Measurements from ENCODE around the gene GPR161. TPM values are rescaled to one million over a fixed set of nuclear protein-coding genes. Genes with fewer than 3 reads are reported as not detected.

The GPR161 gene
- total RNA-seq, 1 donor from 2014 or later, result 0.41 TPM

DNA sequence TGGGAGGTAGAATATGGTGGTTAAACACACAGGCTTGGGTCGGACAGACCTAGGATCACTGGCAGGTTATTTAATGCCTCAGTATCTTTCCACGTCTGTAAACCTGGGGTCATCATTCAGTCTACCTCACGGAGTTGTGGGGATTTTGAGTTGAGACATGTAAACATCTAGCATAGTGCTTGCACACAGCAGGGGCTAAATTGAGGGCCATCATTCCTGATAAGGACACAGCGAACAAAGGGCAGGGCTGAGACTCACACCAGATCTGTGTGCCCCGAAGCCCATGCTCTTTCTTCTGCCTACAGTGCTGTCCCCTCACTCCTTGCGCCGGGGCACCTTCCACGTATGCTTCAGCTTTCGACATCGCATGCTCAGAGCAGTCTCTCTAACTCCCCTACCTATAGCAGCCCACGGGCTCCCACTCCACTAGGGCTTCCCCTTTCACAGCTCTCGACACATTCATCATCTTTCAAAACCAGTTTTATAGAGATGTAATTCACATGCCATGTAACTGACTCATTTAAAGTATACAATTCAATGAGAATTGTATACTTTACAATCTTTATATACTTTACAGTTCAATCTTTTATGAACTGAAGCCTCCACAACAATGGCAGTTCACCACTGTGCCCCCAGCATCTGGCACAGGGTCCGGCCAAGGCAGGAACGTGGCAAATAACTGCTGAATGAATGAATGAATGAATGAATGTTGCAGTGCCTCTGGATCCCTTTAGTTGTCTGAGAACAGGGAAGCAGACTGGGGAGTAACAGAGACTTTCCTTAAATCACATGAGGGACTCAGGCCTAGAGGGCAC lies 48.0 kb downstream of the GPR161 start:
- DNase-seq (ENCODE audit: low spot score), result no peak
- Mint-ChIP-seq H3K4me1 (ENCODE audit: low read depth) (peaks cover 6% of the 10 kb centered on the region), H3K9me3 (no peaks in the 10 kb centered on the region), H3K27ac (no peak overlapping the region), H3K27me3 (ENCODE audit: insufficient read depth) (peaks cover 10% of the 10 kb centered on the region), H3K36me3 (ENCODE audit: low read depth) (no peaks in the 10 kb centered on the region), H3K4me3 (no peak overlapping the region)
- intact Hi-C loops (cut with micrococcal nuclease), result loop anchor here (10.0 kb wide), 1 partner anchor 194 kb away; no protein-coding TSS in a partner anchor

DNA sequence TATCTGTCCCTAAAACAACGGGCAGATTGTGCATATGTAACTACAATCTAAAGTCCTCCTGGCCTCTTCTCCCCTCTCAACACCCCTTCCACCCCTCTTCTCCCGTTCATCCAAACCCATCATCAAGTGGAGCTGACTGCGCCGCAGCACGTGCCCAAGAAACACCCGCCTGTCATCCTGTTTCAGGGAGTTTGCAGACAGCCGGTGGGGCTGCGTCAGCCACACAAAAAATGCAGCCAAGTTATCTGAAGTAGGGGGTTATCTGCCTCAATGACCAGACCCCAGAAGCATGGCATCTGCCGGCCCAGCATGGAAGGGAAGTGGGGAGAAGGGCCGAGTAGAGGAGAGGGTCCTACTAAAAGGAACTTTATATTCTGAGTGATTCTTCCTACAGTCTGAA lies 49.0 kb downstream of the GPR161 start:
- DNase-seq (ENCODE audit: low spot score), result no peak
- peaks cover 6% of the 10 kb centered on the region for H3K4me1 Mint-ChIP-seq (ENCODE audit: low read depth)
- peaks cover 10% of the 10 kb centered on the region for H3K27me3 Mint-ChIP-seq (ENCODE audit: insufficient read depth)
- H3K9me3 Mint-ChIP-seq, result no peaks in the 10 kb centered on the region
- no peaks in the 10 kb centered on the region for H3K36me3 Mint-ChIP-seq (ENCODE audit: low read depth)
- intact Hi-C loops (cut with micrococcal nuclease), result loop anchor here (10.0 kb wide), 1 partner anchor 193 kb away; no protein-coding TSS in a partner anchor
- H3K27ac Mint-ChIP-seq, result no peak overlapping the region
- no peak overlapping the region for H3K4me3 Mint-ChIP-seq

DNA sequence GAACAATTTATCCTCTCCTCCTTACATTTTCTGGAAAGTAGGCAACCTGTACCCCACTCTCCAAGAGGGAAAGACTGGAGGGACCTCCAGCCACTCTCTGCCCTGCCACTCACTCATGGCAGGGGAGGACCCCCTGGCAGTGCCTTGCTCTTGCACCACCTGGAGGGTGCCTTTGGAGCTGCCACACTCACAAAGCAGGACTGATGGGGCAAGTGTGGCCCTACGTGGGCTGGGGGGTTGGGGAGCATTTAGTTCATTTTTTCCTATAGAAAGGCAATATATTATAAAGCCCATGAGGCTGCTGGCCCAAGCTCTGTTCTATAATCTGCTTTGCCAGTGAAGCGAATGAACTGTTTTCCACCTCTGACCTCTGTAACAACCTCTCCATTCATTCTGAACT lies 50.3 kb downstream of the GPR161 start:
- no peak for DNase-seq (ENCODE audit: low spot score)
- peaks cover 8% of the 10 kb centered on the region for H3K27me3 Mint-ChIP-seq (ENCODE audit: insufficient read depth)
- H3K27ac Mint-ChIP-seq, result no peak overlapping the region
- no peaks in the 10 kb centered on the region for H3K9me3 Mint-ChIP-seq
- intact Hi-C loops (cut with micrococcal nuclease), result loop anchor here (10.0 kb wide), 1 partner anchor 192 kb away; no protein-coding TSS in a partner anchor
- no peaks in the 10 kb centered on the region for H3K36me3 Mint-ChIP-seq (ENCODE audit: low read depth)
- H3K4me1 Mint-ChIP-seq (ENCODE audit: low read depth), result peaks cover 13% of the 10 kb centered on the region
- H3K4me3 Mint-ChIP-seq, result no peak overlapping the region

DNA sequence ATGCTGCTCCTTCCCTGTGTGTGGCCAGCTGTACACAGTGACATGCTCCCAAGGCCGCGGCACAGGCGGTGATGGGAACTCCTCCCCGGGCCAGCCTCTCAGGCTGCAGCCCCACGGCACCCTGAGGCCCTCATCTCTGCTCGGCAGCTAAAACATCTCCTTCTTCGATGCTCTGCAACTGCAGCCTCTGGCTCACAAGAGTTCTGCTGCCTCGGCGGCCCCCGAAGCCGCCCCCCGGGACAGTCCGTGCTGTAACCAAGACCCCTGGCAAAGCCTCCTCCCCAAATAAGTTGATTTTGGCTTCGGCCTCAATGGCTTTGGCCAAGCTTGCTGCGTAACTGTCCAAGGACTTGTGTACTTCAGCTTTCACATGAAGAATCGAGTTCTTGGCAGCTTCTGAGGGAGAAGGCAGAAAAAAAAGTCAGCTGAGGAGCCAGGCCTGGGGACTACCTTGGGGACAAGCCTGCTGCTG lies 51.3 kb downstream of the GPR161 start:
- Mint-ChIP-seq H3K4me3 (no peak overlapping the region), H3K36me3 (ENCODE audit: low read depth) (no peaks in the 10 kb centered on the region), H3K27ac (no peak overlapping the region), H3K27me3 (ENCODE audit: insufficient read depth) (peaks cover 5% of the 10 kb centered on the region), H3K9me3 (no peaks in the 10 kb centered on the region), H3K4me1 (ENCODE audit: low read depth) (peaks cover 13% of the 10 kb centered on the region)
- DNase-seq (ENCODE audit: low spot score), result no peak
- intact Hi-C loops (cut with micrococcal nuclease), result loop anchor here (2.0 to 10.0 kb wide), 2 partner anchors 59 to 191 kb away; no protein-coding TSS in a partner anchor

DNA sequence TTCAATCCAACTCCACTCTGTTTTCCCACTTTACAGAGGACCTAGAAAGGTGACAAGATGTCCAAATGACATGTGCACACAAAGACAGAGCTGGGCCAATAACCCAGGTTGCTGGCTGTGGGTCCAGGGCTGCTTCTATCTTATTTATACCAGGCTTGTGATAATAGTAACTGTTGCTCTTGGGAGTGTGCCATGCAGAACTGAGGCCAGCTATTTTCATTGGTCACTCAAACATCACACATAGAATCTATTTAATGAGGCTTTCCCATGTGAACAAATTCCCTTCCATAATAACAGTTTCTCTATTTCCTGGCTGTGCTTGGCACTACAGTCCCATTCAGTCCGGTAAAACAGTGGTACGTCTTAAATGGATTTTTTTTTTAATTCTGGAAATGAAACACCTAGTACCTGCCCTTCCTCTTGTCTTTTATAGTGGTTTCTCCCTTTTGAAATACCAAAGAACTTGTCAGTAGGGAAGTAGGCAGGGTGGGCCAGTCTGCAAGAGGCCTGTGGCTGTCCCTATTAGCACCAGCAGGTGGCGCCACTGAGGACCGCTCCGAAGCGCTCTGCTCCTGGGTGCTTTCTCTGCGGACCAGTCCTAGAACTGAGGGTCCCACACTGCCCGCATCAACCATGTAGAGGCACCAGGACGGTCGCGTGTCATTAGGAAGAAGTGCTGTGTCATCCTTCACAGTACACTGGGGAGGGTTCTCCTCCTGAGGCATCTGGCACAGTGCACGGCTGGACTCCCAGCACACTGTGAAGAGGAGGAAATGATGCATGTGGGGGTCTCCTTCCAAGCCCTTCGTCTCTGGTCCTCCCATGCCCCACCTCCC lies 52.1 kb downstream of the GPR161 start:
- Mint-ChIP-seq H3K27ac (no peak overlapping the region), H3K36me3 (ENCODE audit: low read depth) (no peaks in the 10 kb centered on the region), H3K4me1 (ENCODE audit: low read depth) (peaks cover 13% of the 10 kb centered on the region), H3K9me3 (no peaks in the 10 kb centered on the region), H3K27me3 (ENCODE audit: insufficient read depth) (peaks cover 5% of the 10 kb centered on the region), H3K4me3 (no peak overlapping the region)
- intact Hi-C loops (cut with micrococcal nuclease), result loop anchor here (1.0 to 10.0 kb wide), 3 partner anchors 60 to 238 kb away; no protein-coding TSS in a partner anchor
- DNase-seq (ENCODE audit: low spot score), result peak; percentile 33

DNA sequence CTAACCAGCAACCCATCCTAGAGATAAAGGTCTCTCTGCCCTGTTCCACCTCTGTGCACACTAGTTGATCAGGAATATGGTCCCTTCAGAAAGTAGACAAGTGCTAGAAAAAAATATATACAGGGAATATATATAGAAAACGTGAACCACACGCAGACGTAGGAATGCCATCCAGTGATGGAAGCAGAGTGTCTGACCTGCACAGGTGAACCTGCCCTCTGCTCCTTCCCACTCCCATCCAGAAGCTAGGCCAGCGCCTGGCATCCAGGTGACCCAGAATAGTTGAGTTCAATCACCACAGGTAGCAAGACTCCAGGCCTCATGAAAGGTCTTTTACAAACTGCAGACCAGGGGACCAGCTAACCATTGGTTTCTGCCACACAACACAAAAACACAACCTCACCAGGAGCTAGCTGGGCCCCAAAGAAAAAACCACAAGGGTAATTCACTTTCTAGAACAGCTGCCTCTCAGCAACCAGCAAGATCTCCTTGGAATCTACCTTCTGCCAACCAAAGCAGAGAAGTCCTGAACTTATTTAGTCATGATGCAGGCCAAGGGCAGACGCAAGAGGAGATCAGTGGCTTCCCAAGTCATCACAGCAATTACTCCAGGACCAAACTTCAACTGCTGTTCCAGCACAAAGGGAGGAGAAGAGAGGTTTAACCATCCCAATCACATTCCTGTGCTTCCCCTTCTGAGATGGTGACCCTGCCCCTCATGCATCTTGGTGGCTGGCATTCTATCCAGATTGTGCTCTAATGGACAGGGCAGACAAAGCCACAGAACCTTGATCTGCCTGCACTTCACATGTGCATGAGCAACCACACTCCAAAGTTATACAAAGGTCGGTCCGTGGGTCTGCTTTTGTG lies 53.0 kb downstream of the GPR161 start:
- peaks cover 5% of the 10 kb centered on the region for H3K27me3 Mint-ChIP-seq (ENCODE audit: insufficient read depth)
- H3K36me3 Mint-ChIP-seq (ENCODE audit: low read depth), result no peaks in the 10 kb centered on the region
- DNase-seq (ENCODE audit: low spot score), result no peak
- no peak overlapping the region for H3K27ac Mint-ChIP-seq
- H3K9me3 Mint-ChIP-seq, result no peaks in the 10 kb centered on the region
- H3K4me3 Mint-ChIP-seq, result no peak overlapping the region
- H3K4me1 Mint-ChIP-seq (ENCODE audit: low read depth), result peaks cover 13% of the 10 kb centered on the region
- intact Hi-C loops (cut with micrococcal nuclease), result loop anchor here (1.0 to 10.0 kb wide), 4 partner anchors 61 to 369 kb away; no protein-coding TSS in a partner anchor

DNA sequence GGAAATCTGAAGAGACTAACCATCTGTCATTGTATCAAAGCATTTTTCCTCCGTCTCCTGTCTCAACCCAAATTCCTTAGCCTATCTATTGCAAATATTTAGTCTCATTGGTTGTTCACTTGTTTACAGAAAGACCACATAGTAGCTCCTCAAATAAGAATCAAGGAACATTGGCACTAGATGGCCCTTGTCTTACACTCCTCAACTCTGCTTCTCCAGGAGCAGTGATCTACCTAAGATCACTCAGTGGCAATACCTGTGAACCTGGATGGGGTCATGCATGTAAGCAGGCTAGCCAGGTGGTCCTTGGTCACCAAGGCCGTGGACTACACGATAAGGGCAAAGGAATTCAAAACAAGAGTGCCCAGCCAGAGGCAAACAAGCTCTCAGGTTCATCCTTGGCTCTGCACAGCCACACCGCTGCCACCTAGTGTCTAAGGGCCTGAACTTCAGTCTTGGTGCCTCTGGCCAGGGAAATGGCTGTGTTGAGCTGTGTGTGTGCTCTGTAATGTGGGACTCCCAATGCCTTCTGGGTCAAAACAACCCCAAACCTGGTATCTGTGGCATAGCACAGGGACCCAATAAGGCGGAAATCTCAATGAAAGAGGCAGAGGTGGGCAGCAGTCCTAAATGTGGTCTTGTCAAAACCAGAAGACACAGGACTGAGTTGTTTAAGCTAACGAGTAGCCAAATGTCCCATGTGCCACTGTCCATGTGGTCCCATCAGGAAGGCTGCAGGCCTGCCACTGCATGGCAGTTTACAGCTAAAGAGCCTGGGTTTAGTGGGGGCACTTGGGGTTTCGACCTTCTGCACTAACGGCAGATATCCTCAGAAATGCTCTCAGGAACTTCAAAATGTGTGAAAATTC lies 54.5 kb downstream of the GPR161 start:
- Mint-ChIP-seq H3K9me3 (no peaks in the 10 kb centered on the region), H3K36me3 (ENCODE audit: low read depth) (peaks cover under 1% of the 10 kb centered on the region), H3K27me3 (ENCODE audit: insufficient read depth) (peaks cover 3% of the 10 kb centered on the region), H3K27ac (no peak overlapping the region), H3K4me3 (no peak overlapping the region), H3K4me1 (ENCODE audit: low read depth) (peaks cover 13% of the 10 kb centered on the region)
- intact Hi-C loops (cut with micrococcal nuclease), result loop anchor here (1.0 to 10.0 kb wide), 4 partner anchors 147 to 367 kb away; no protein-coding TSS in a partner anchor
- peak; percentile 53 for DNase-seq (ENCODE audit: low spot score)

DNA sequence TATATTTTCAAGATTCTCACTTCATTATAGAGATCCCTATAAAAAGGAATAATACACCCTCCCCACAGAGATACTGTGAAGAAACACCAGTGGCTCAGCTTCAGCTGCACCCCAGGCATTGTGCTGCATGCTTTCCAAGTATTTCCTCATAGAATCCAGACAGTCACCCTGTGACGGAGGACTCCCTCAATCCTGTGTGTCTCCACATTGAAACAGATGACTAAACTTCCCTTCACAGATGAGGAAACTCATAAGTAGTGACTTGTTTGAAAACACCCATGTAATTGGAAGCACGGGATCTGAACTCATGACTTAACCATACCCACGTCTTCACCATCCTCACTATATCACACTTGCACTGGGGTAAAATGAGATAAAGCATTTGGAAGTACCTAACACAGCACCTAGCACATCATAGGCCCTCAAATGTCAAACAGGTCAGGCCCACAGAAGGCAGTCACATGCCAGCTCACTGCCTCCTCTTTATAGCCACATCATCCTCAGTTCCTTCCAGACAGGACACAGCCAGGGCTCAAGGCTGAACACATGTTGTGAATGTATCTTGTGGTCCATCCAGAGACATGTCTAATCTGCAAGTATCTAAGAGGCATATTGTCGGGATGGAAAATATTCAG lies 55.2 kb downstream of the GPR161 start:
- Mint-ChIP-seq H3K4me1 (ENCODE audit: low read depth) (peaks cover 13% of the 10 kb centered on the region), H3K27me3 (ENCODE audit: insufficient read depth) (peaks cover 3% of the 10 kb centered on the region), H3K4me3 (no peak overlapping the region), H3K27ac (no peak overlapping the region), H3K9me3 (no peaks in the 10 kb centered on the region), H3K36me3 (ENCODE audit: low read depth) (peaks cover 7% of the 10 kb centered on the region)
- intact Hi-C loops (cut with micrococcal nuclease), result loop anchor here (1.0 to 10.0 kb wide), 4 partner anchors 146 to 367 kb away; no protein-coding TSS in a partner anchor
- no peak for DNase-seq (ENCODE audit: low spot score)

DNA sequence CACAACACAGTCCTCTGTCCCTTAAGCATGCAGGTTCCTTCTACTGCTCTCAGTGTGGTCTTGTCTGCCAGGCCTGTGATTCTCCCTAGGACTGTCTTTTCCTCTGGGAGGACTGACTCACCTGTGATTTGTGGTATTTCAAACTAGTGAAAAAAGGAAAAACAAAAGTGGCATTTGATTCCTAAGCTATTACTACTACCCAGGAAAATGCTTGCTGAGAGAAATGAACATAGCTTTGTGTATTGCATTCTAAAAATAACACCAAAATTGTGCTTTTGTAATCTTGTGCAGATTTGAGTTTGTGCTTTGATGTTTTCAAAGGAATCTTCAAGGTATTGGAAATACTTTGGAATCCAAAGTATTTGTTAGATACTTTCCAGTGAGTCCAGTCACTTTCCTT lies 57.0 kb downstream of the GPR161 start:
- Mint-ChIP-seq H3K4me3 (no peak overlapping the region), H3K9me3 (no peaks in the 10 kb centered on the region), H3K4me1 (ENCODE audit: low read depth) (peaks cover 10% of the 10 kb centered on the region), H3K27me3 (ENCODE audit: insufficient read depth) (no peaks in the 10 kb centered on the region), H3K27ac (no peak overlapping the region), H3K36me3 (ENCODE audit: low read depth) (peaks cover 12% of the 10 kb centered on the region)
- intact Hi-C loops (cut with micrococcal nuclease), result loop anchor here (10.0 kb wide), 1 partner anchor 185 kb away; no protein-coding TSS in a partner anchor
- DNase-seq (ENCODE audit: low spot score), result no peak

DNA sequence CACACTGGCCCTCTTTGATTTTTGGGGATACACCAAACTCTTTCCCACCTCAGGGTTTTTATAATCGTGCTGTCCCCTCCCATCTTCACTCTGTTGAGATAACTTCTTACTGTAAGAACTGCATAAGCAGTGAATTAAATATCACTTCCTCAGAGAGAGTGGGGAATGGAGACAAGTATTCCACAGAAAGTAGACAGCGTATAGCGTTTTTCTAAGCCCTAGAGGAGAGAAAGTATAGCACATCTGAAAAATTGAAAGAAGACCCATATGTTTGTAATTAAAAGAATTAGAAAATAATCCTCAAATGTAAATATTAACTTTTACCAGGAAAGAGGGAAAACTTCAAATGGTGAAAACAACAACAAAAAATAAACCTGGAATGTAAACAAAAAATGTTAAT lies 67.3 kb downstream of the GPR161 start:
- Mint-ChIP-seq H3K27me3 (ENCODE audit: insufficient read depth) (no peaks in the 10 kb centered on the region), H3K4me1 (ENCODE audit: low read depth) (no peaks in the 10 kb centered on the region), H3K36me3 (ENCODE audit: low read depth) (peaks cover 35% of the 10 kb centered on the region), H3K4me3 (no peak overlapping the region), H3K27ac (no peak overlapping the region), H3K9me3 (no peaks in the 10 kb centered on the region)
- DNase-seq (ENCODE audit: low spot score), result no peak
- intact Hi-C loops (cut with micrococcal nuclease), result no loop called here

DNA sequence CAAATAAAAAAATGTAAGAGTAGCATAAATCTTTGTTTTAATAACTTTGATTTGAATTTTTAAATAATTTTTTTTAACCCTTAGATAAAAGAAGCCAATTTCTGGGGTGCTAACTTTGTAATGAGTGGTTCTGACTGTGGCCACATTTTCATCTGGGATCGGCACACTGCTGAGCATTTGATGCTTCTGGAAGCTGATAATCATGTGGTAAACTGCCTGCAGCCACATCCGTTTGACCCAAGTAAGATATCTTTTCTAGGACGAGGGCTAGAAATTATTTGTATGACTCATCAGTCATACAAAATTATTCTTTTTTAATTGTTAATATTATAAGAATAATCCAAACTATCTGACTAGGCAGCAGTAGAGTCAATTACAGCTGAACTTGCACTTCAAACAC lies 71.2 kb downstream of the GPR161 start:
- Mint-ChIP-seq H3K9me3 (no peaks in the 10 kb centered on the region), H3K27me3 (ENCODE audit: insufficient read depth) (no peaks in the 10 kb centered on the region), H3K4me1 (ENCODE audit: low read depth) (no peaks in the 10 kb centered on the region), H3K36me3 (ENCODE audit: low read depth) (peaks cover 22% of the 10 kb centered on the region), H3K27ac (no peak overlapping the region), H3K4me3 (no peak overlapping the region)
- intact Hi-C loops (cut with micrococcal nuclease), result no loop called here
- no peak for DNase-seq (ENCODE audit: low spot score)
